CMK (cell line): ENCODE data around the gene RAB26.
"Not testable (repeated sequence)": the region's sequence is repeated elsewhere in the genome, so short reads cannot be mapped to it uniquely, and the experiment has no call there.

Experiments used
- DNase-seq: peaks from one replicate; pipeline ENCODE4 v3.0.0-alpha.2; 2010; ENCODE audit warnings: low read depth

Gene RAB26

GRCh38 chr16:2147981-2148671 lies at the start of gene RAB26:
Gene RAB26, plus strand, starts transcription at chr16:2148625. Its CDS starts 159 bp downstream, at chr16:2148784.
- DNase-seq = no peak

- DNase-seq = not testable (repeated sequence)
Measured at GRCh38 chr16:2101581-2101980, 46.8 kb upstream of the RAB26 start.

- no peak for DNase-seq
Measured at GRCh38 chr16:2102471-2102870, 46.0 kb upstream of the RAB26 start.

- not testable (repeated sequence) for DNase-seq
Measured at GRCh38 chr16:2104464-2104863, 44.0 kb upstream of the RAB26 start.

- DNase-seq = not testable (repeated sequence)
Measured at GRCh38 chr16:2105291-2105690, 43.1 kb upstream of the RAB26 start.

- not testable (repeated sequence) for DNase-seq
Measured at GRCh38 chr16:2105769-2106168, 42.7 kb upstream of the RAB26 start.

GRCh38 chr16:2106211-2106610 lies 42.2 kb upstream of the RAB26 start:
- not testable (repeated sequence) for DNase-seq

- DNase-seq = not testable (repeated sequence)
Measured at GRCh38 chr16:2107121-2107790, 41.2 kb upstream of the RAB26 start.

GRCh38 chr16:2107791-2108125 lies 40.7 kb upstream of the RAB26 start:
- not testable (repeated sequence) for DNase-seq

- not testable (repeated sequence) for DNase-seq
Measured at GRCh38 chr16:2108446-2109270, 39.8 kb upstream of the RAB26 start.

GRCh38 chr16:2109271-2109580 lies 39.2 kb upstream of the RAB26 start:
- DNase-seq = not testable (repeated sequence)

- DNase-seq = not testable (repeated sequence)
Measured at GRCh38 chr16:2109872-2110271, 38.6 kb upstream of the RAB26 start.

GRCh38 chr16:2110332-2111008 lies 38.0 kb upstream of the RAB26 start:
- not testable (repeated sequence) for DNase-seq

- DNase-seq = not testable (repeated sequence)
Measured at GRCh38 chr16:2111009-2111353, 37.4 kb upstream of the RAB26 start.

- not testable (repeated sequence) for DNase-seq
Measured at GRCh38 chr16:2111412-2112335, 36.8 kb upstream of the RAB26 start.

GRCh38 chr16:2112539-2113106 lies 35.8 kb upstream of the RAB26 start:
- not testable (repeated sequence) for DNase-seq

GRCh38 chr16:2114225-2114624 lies 34.2 kb upstream of the RAB26 start:
- not testable (repeated sequence) for DNase-seq

GRCh38 chr16:2114885-2115590 lies 33.4 kb upstream of the RAB26 start:
- DNase-seq = not testable (repeated sequence)

GRCh38 chr16:2115591-2115973 lies 32.8 kb upstream of the RAB26 start:
- DNase-seq = no peak

GRCh38 chr16:2116428-2116827 lies 32.0 kb upstream of the RAB26 start:
- not testable (repeated sequence) for DNase-seq
